ENCODE data around the gene BRAF.
"Not testable (repeated sequence)": the region's sequence is repeated elsewhere in the genome, so short reads cannot be mapped to it uniquely, and the experiment has no call there.

Gene BRAF

GRCh38 chr7:140924821-140925421, at the start of gene BRAF:
BRAF (minus strand) TSS chr7:140924929; CDS start chr7:140924703, 226 bp downstream.
- no peak for FAIRE-seq

GRCh38 chr7:140972876-140973829, 48.4 kb upstream of the BRAF start:
- FAIRE-seq, result no peak

GRCh38 chr7:140972344-140972743, 47.6 kb upstream of the BRAF start:
- no peak for FAIRE-seq

- no peak for FAIRE-seq
Observed at GRCh38 chr7:140967438-140967837, 42.7 kb upstream of the BRAF start.

- no peak for FAIRE-seq
Observed at GRCh38 chr7:140966561-140967233, 42.0 kb upstream of the BRAF start.

- FAIRE-seq, result no peak
Observed at GRCh38 chr7:140961117-140961516, 36.4 kb upstream of the BRAF start.

- not testable (repeated sequence) for FAIRE-seq
Observed at GRCh38 chr7:140956997-140957396, 32.3 kb upstream of the BRAF start.

GRCh38 chr7:140945940-140946339, 21.2 kb upstream of the BRAF start:
- FAIRE-seq, result no peak

- not testable (repeated sequence) for FAIRE-seq
Observed at GRCh38 chr7:140942242-140942641, 17.5 kb upstream of the BRAF start.

GRCh38 chr7:140940898-140941297, 16.2 kb upstream of the BRAF start:
- no peak for FAIRE-seq

GRCh38 chr7:140937702-140938264, 13.1 kb upstream of the BRAF start:
- no peak for FAIRE-seq

- FAIRE-seq, result no peak
Observed at GRCh38 chr7:140928491-140929309, 4.0 kb upstream of the BRAF start.

GRCh38 chr7:140927945-140928344, 3.2 kb upstream of the BRAF start:
- not testable (repeated sequence) for FAIRE-seq

GRCh38 chr7:140927351-140927750, 2.6 kb upstream of the BRAF start:
- no peak for FAIRE-seq

GRCh38 chr7:140926021-140926817, 1.5 kb upstream of the BRAF start:
- no peak for FAIRE-seq

- FAIRE-seq, result no peak
Observed at GRCh38 chr7:140924019-140924820, 509 bp downstream of the BRAF start.

GRCh38 chr7:140923358-140924006, 1.2 kb downstream of the BRAF start:
- no peak for FAIRE-seq

GRCh38 chr7:140922741-140923345, 1.9 kb downstream of the BRAF start:
- FAIRE-seq, result no peak

GRCh38 chr7:140920745-140921144, 4.0 kb downstream of the BRAF start:
- no peak for FAIRE-seq
